Measurements from ENCODE around the gene UPK2.

Gene UPK2

DNA sequence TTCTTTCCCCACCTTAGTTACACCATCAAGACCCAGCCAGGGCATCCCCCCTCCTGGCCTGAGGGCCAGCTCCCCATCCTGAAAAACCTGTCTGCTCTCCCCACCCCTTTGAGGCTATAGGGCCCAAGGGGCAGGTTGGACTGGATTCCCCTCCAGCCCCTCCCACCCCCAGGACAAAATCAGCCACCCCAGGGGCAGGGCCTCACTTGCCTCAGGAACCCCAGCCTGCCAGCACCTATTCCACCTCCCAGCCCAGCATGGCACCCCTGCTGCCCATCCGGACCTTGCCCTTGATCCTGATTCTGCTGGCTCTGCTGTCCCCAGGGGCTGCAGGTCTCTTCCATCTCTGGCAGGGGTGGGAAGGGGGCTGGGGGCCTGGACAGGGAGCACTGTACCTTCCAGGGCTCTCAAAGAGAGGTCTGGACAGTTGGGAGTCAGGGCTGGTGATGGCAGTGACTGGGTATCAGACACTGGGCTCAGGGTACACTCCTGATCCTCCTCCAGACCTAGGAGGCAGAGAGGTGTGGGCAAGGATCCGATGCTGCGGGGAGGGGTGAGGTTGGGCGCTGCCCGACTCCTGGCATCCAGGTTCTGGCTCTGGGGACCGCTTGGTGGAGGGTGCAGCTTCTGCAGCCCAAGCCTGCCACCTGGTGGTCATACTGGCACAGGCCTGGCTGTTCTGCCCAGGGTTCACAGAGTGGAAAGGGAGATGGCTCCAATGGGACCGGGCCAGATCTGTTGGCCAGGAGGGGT lies at the start of gene UPK2:
Gene UPK2 (plus strand): TSS at position 205 of the 753 bp plus-strand sequence. CDS start 53 bp downstream, at position 258.
- DNase-seq (ENCODE audit: low read depth) = peak; percentile 73
- TF ChIP-seq, protein P1, sequence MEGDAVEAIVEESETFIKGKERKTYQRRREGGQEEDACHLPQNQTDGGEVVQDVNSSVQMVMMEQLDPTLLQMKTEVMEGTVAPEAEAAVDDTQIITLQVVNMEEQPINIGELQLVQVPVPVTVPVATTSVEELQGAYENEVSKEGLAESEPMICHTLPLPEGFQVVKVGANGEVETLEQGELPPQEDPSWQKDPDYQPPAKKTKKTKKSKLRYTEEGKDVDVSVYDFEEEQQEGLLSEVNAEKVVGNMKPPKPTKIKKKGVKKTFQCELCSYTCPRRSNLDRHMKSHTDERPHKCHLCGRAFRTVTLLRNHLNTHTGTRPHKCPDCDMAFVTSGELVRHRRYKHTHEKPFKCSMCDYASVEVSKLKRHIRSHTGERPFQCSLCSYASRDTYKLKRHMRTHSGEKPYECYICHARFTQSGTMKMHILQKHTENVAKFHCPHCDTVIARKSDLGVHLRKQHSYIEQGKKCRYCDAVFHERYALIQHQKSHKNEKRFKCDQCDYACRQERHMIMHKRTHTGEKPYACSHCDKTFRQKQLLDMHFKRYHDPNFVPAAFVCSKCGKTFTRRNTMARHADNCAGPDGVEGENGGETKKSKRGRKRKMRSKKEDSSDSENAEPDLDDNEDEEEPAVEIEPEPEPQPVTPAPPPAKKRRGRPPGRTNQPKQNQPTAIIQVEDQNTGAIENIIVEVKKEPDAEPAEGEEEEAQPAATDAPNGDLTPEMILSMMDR (conservative IDR thresholded peaks at IDR 0.05; ENCODE audit: control insufficient read depth, insufficient read depth, low read depth, low read length) = peak; percentile 95
- H3K4me3 ChIP-seq (ENCODE audit: control insufficient read depth, low read depth, low read length) = no peak within 1 kb of the TSS

DNA sequence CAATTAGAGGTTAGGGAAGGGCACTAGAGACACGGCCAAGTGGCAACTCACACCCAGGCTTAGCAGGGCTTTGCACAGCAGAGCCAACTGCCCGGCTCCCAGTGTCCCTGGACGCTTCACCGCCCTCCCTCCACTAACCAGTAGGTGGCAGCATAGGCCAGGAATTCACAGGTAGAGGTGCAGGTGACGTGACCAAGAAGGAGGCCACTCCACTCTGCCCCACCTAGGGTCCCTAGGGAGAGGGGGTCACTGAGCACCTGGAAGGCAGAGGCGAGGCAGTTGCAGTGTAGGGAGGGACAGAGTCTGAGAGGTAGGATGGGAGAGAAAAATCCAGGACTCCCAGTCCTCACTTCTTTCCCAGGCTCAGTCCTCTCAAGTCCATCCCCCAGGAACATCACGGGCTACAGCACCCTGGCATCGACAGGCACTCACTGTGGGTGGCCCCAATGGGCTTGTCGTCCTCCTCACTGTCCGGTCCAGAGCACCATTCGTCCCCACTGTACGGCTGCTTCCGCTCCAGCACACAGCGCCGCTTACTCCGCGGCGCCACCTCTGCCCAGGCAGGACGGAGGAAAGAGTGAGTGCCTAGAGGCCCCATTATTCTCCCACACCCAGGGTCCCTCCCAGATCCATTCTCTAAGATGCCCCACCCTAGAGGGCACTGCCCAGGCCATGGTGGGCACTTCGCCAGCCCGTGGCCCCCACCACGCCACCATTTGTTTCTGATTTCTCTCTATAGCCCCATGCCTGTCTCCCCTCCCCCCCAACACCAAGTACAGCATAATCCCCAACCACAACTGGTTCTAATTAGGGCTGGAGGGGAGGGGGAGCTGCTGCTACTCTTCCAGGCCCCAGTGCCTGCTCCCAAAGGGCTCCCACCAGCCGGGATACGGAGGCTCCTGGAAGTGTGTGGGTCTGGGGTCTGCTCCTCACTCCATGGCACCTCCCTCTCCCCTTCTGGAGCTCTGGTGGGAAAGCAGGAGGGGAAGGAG lies 48.8 kb upstream of the UPK2 start:
- TF ChIP-seq, protein P1 (conservative IDR thresholded peaks at IDR 0.05; ENCODE audit: control insufficient read depth, insufficient read depth, low read depth, low read length) = peak; percentile 87
- peak; percentile 74 for DNase-seq (ENCODE audit: low read depth)
- no peak overlapping the region for H3K4me3 ChIP-seq (ENCODE audit: control insufficient read depth, low read depth, low read length)

DNA sequence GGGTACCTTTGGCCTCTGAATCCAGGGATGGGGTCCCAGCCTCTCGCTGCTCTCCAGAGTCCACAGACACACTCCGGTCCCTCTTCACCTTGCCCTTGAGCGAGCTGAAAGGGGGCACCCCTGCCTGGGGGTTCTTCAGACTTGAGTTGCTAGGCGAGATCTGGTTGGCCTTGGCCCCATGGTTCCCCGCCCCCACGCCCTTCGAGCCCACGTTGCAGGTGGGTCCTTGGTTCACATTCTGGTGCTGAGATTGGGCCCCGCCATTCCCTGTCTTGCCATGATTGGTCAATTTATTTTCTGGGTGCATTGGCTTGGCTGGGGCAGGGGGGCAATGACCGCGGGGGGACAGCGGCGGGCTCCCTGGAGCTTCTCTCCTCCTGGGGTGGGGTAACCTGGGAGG lies 47.8 kb upstream of the UPK2 start:
- no peak for DNase-seq (ENCODE audit: low read depth)
- no peak overlapping the region for H3K4me3 ChIP-seq (ENCODE audit: control insufficient read depth, low read depth, low read length)
- TF ChIP-seq, protein P1 (conservative IDR thresholded peaks at IDR 0.05; ENCODE audit: control insufficient read depth, insufficient read depth, low read depth, low read length) = no peak

DNA sequence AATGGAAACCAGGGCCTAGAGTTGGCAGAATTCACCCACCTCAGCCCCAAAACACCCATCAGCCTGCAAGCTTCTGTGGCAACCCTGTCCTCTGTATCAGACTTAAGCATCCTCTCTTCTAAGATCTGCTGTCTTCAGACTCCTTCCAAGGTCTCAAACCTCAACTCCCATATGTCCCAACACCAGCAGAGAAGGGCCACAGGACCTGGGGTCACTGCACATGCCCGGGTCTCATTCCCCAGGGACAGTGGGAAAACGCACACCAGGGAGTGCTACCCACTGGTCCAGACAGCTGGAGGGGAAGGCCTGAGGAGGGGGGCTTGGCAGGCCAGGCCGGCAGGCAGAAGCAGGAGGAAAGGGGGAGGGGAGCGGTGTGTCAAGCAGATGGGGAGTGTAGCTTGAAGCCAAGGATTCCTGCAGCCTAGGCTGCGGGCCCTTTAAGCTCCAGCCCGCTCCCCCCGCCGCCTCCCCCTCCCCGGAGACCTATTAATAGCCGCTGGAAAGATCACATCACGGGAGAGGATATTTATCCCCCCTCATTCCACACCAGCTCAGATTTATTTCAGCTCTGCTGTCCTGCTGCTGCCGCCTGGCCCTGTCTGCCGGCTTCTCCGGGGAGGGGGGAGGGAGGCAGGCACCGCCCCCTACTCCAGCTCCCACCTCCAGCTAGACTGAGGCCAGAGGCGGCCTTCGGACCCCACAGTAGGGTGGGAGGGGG lies 47.0 kb upstream of the UPK2 start:
- TF ChIP-seq, protein P1 (conservative IDR thresholded peaks at IDR 0.05; ENCODE audit: control insufficient read depth, insufficient read depth, low read depth, low read length) = no peak
- peak overlapping the region; percentile 37 for H3K4me3 ChIP-seq (ENCODE audit: control insufficient read depth, low read depth, low read length)
- peak; percentile 88 for DNase-seq (ENCODE audit: low read depth)

DNA sequence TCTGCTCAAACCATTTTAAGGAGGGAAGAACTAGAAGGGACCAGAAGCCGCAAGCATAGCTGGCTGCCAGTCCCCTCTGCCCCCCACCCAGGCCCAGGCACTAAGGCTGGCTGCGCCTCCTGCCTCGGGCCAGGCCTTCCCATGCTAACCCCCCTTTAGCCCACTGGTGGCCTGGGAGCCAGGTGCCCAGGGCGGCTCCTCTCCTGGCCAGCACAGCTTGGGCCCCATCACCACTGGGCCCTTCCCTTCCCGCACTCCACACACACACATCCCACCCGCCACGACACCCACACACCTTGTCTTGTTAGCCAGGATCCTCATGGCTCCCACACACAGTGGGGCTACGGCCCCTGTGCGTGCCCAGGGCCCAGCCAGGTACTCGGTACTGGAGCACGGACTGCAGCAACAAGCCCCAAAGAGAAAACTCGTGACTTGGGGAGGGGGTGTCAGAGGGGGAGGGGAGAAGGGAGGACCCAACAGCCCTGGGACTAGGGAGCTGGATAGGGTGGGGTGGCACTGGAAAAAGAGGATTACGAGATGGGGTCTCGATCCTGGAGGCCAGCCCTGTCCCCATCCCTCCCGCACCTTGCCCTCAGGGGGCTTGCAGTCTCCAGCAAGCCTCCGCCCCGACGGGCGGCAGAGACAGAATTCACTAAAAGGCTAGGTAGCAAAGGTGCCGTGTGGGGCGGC lies 46.3 kb upstream of the UPK2 start:
- peak overlapping the region; percentile 37 for H3K4me3 ChIP-seq (ENCODE audit: control insufficient read depth, low read depth, low read length)
- no peak for DNase-seq (ENCODE audit: low read depth)
- TF ChIP-seq, protein P1 (conservative IDR thresholded peaks at IDR 0.05; ENCODE audit: control insufficient read depth, insufficient read depth, low read depth, low read length) = no peak

Data from fibroblast of mammary gland (primary cell).